GM18519 (cell line): ENCODE results near the gene KDM4B.
"Not testable (repeated sequence)": the region's sequence is repeated elsewhere in the genome, so short reads cannot be mapped to it uniquely, and the experiment has no call there.

Source experiments
- ATAC-seq: cut with Tn5 transposase; IDR thresholded peaks from one replicate; pipeline ENCODE4 v1.9.1; 2021; ENCODE audit warnings: mild to moderate bottlenecking, moderate library complexity; ENCODE audit not compliant: unreplicated experiment, low FRiP score

The KDM4B gene

DNA sequence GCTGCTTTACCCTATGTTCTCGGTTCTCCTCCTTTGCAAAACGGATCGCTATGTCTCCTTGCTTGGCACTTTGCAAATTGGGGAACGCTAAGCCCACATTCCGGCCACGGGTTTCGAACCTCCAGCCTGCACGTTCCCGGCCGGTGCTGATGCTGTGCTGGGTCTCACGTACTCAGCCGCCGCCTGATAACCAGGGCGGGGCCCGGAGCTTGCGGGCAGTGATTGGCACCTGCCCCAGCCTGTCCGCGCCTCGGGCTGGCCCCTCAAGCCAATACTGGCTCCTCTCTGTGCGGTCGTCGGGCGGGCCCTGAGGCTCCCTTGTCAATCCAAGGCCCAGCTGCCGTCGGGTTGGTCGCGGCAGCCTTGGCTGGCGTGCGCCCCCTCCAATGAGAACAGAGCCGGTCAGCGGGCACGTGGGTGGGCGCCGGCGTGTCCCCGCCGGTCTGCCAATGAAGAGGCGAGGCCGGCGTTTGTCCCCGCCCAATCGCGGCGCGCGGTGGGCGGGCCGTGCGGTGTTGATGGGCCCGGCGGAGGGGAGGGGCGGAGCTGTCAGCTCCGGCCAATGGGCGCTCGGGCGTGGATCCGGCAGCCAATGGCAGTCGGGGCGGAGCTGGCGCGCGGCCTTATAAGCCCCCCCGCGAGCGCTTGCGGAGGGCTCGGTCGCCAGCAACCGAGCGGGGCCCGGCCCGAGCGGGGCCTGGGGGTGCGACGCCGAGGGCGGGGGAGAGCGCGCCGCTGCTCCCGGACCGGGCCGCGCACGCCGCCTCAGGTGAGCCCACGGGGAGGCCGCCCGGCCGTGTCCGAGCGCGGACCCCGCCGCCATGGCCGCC is at the start of gene KDM4B:
KDM4B (plus strand) TSS at position 652 of the 830 bp plus-strand sequence. CDS start 63,778 bp downstream, outside the sequence.
- ATAC-seq: peak; percentile 79

DNA sequence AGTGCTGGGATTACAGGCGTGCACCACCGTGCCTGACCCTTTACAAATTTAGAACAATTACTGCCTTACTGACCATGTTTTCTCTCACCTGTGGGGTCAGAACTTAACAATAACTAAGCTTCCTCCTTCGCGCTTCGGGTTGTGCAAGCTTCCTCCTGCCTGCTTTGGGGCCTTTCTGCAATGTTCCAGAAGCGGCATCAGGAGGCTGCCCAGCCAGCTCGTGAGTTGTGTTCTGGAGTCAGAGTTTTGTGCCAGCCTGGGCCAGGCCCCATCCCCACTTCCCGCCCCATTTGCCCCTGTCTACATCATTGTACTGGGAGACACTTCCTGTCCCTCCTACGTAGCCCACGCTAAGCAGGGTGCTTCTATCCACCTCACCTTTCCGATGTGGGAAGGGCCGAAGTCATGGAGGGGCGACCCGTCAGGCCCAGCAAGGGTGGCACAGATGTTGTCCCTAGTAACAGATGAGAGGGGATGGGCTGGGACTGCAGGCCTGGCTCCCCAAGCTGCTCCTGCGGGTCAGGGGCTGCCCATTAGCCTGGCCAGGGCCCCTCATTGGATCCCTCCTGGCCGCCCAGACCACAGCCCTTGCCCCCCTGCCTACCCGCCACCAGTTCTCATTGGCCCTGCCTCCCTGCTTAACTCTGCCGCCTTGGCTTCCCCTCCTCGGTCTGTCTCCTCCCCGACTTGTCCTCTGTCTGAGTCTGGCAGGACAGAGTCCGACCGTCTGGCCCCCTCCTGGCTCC is 46.2 kb upstream of the KDM4B start:
- ATAC-seq: no peak

- ATAC-seq: no peak
These were observed 45.6 kb upstream of the KDM4B start for GRCh38 chr19:4923276-4923747.

DNA sequence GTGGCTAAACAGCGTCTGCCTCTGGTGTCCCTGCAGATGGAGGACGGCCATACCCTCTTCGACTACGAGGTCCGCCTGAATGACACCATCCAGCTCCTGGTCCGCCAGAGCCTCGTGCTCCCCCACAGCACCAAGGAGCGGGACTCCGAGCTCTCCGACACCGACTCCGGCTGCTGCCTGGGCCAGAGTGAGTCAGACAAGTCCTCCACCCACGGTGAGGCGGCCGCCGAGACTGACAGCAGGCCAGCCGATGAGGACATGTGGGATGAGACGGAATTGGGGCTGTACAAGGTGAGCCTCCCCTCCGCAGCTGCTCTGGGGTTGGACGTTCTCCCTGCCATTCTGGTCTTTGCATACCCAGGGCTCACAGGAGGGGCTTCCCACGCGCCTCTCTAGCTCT is 39.7 kb upstream of the KDM4B start:
- ATAC-seq: no peak

DNA sequence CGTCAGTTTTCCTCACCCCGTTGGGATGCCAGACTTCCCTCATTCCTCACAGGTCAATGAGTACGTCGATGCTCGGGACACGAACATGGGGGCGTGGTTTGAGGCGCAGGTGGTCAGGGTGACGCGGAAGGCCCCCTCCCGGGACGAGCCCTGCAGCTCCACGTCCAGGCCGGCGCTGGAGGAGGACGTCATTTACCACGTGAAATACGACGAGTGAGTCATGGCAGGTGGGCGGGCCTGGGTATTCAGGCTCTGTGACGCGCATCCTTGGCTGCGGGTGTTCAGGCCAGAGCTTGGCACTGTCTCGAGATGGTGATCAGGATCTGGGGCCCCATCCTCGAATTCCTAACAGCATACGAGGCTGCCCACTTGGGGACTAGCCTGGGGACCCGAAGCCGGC is 38.2 kb upstream of the KDM4B start:
- ATAC-seq: no peak

- no peak for ATAC-seq
These were observed 36.2 kb upstream of the KDM4B start for GRCh38 chr19:4932711-4933110.

DNA sequence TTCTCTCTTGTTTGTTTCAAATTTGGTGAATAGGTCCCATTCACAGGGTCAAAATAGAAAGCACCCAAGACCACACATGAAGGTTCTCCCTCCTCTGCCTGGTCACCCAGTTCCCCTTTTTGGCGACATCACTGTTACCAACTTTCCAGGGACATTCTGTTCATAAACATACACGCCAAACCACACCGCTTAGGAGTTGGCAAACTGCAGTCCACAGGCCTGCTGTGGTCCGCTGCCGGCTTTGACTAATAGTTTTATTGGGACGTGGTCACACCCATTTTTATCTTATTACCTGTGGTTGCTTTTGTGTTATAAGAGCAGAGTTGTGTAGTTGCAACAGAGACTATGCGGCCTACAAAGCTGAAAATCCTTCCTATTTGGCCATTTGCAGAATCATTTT is 35.4 kb upstream of the KDM4B start:
- ATAC-seq: no peak

- ATAC-seq: no peak
These were observed 33.5 kb upstream of the KDM4B start for GRCh38 chr19:4935444-4935843.

GRCh38 chr19:4937060-4937459 is 31.9 kb upstream of the KDM4B start:
- ATAC-seq: no peak

DNA sequence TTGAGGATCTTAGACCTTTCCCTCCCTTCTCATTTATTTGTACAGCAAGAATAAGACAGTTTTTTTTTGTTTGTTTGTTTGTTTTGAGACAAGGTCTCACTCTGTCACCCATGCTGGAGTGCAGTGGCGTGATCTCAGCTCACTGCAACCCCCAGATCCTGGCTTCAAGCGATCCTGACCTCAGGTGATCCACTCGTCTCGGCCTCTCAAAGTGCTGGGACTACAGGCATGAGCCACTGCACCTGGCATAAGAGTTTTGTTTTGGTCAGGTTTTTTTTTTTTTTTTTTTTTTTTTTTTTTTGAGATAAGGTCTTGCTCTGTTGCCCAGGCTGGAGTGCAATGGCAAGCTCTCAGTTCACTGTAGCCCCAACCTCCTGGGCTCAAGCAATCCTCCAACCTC is 30.5 kb upstream of the KDM4B start:
- ATAC-seq: not testable (repeated sequence)

- ATAC-seq: no peak
These were observed 29.4 kb upstream of the KDM4B start for GRCh38 chr19:4939466-4939865.

DNA sequence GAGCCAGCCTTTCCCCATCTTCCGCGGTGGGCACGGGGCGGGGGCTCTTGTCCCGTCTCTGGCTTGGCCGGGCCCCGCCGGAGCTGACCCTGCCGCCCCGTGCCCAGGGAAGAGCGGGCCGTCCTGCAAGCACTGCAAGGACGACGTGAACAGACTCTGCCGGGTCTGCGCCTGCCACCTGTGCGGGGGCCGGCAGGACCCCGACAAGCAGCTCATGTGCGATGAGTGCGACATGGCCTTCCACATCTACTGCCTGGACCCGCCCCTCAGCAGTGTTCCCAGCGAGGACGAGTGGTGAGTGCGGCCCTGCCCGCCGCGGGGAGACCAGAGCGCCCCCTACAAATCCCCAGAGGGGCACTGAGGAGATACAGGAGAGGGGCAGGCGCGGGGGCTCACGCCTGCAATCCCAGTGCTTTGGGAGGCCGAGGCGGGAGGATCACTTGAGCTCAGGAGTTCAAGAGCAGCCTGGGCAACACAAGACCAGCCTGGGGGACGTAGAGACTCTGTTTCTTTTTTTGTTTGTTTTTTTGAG is 27.2 kb upstream of the KDM4B start:
- ATAC-seq: not testable (repeated sequence)

- not testable (repeated sequence) for ATAC-seq
These were observed 18.3 kb upstream of the KDM4B start for GRCh38 chr19:4950650-4951049.

GRCh38 chr19:4951656-4952055 is 17.3 kb upstream of the KDM4B start:
- no peak for ATAC-seq

DNA sequence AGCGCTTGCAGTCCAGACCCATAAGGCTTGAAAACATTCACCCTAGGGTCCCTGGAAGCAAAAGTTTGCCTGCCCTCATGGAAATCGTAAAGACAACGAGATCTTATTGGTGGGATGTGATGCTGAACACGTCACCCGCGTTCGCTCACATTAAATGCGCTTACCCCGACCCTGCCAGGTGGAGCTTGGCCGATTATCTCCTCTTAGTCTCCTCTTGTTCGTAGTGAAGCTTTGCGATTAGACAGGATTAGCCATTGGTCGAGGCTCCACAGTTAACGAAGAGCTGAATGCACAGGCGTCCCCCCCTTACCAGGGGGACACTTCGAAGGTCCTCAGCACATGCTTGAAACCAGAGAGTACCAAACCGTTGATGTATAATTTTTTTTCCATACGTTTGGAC is 16.0 kb upstream of the KDM4B start:
- no peak for ATAC-seq

- ATAC-seq: not testable (repeated sequence)
These were observed 14.4 kb upstream of the KDM4B start for GRCh38 chr19:4954320-4955149.

GRCh38 chr19:4955274-4955673 is 13.6 kb upstream of the KDM4B start:
- ATAC-seq: no peak

DNA sequence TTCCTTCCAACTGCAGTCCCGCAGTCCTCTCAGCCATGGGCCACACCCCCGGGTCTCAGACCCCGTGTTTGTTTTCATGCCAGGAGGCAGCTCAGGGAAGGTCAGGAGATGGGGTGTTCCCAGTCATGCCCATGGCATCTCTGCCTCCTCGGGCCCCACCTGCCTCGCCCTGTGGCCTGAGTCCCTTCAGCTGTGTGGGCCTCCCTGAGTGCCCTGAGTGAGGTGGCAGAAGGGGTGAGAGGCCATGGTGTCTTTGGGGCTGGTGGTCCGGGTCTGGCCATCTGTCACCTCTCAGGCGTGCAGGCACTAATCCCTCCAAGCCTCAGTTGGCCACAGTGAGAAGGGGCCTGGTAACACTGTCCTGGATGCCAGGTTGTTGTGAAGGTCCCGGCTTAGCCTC is 10.9 kb upstream of the KDM4B start:
- no peak for ATAC-seq

DNA sequence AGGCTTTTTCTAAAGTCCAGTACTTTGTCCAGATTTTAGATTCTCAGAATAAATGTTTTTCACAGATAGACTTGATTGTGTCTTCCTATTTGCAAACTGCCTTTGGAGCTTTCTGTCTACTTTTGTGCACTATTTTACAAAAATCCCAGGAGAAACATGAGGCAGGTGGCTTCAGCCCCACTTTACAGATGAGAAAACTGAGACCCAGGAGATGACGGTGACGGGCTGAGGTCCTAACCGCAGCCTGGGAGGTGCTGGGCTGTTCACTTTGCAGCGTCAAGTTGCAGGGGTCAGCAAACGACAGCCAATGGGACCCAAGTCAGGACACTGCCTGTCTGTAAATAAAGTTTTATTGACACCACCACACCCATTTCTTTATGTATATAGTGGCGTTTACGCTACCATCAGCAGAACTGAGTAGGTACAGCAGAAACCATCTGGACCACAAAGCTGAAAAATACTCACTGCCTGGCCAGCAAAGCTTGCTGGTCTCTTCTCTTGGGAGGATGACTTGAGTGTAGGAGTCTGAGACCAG is 6.8 kb upstream of the KDM4B start:
- ATAC-seq: no peak

- no peak for ATAC-seq
These were observed 3.9 kb upstream of the KDM4B start for GRCh38 chr19:4965061-4965460.
